CD4-positive, alpha-beta T cell (primary cell): ENCODE results near the gene HOPX. TPM values are rescaled to one million over a fixed set of nuclear protein-coding genes. Genes with fewer than 3 reads are reported as not detected.

Experiments
- total RNA-seq, 174 experiments: library from RNA in 2 of 174; stranded (reverse) in 2 of 174; gene quantifications; one replicate each; pipeline ENCODE4 v1.2.3 and lab custom pipeline; 2021 to 2026

The HOPX gene
- total RNA-seq, 2 experiments from 2014 or later, result 4.3 to 5.9 TPM

Other genes starting within 250 kb of the HOPX start
- 1 to 10 TPM; 4.7 to 6.3 TPM for gene PPAT, start 245.7 kb downstream of the HOPX start, total RNA-seq
- gene PAICS, start 245.0 kb downstream of the HOPX start, total RNA-seq, result 10 to 100 TPM; 18.9 to 19.9 TPM
- gene SRP72, start 213.7 kb downstream of the HOPX start, total RNA-seq, result 100 to 1,000 TPM; 108 to 119 TPM
- under 1 TPM in 1 of 2 experiments, not detected in 1; 0.17 TPM for gene ARL9, start 175.5 kb downstream of the HOPX start, total RNA-seq
- 1 to 10 TPM; 4.0 to 5.2 TPM for gene SPINK2, start 140.4 kb upstream of the HOPX start, total RNA-seq
- gene REST, start 226.6 kb upstream of the HOPX start, total RNA-seq, result 10 to 100 TPM; 56.8 to 57.6 TPM